B cell (primary cell): ENCODE measurements around the gene TM9SF2. TPM values are rescaled to one million over a fixed set of nuclear protein-coding genes. Genes with fewer than 3 reads are reported as not detected.

Experiments
- ATAC-seq: fragments of 200-7000 bp; cut with Tn5 transposase; one replicate; pipeline ENCODE4 v1.10.0; 2021; ENCODE audit warnings: low read depth, mild to moderate bottlenecking, moderate number of reproducible peaks, moderate library complexity
- CTCF ChIA-PET: fragments of 350-600 bp; sonication (Branson Sonifier 250); formaldehyde crosslinking; loops from one replicate; lab custom pipeline; 2021; ENCODE audit warnings: antibody characterized with exemption, inconsistent platforms; lab: Charles Lee
- POLR2A ChIA-PET: fragments of 350-600 bp; sonication (Branson Sonifier 250); formaldehyde crosslinking; loops from one replicate; lab custom pipeline; 2021; ENCODE audit warnings: antibody characterized with exemption; lab: Charles Lee
- DNase-seq: peaks from one replicate; pipeline ENCODE4 v3.0.0; 2013
- H2AFZ ChIP-seq: 2 replicates; pipeline ENCODE4 v1.6.1; 2012; ENCODE audit warnings: mild to moderate bottlenecking, low read depth, low read length; ENCODE audit not compliant: insufficient read depth, poor library complexity, severe bottlenecking
- H3K27ac ChIP-seq, 2 donors: 1 replicate in 1 of 2; 2 replicates in 1 of 2; pipeline ENCODE4 v1.5.1; 2012 to 2013; ENCODE audit warnings: low read length in 2 of 2, mild to moderate bottlenecking in 2 of 2, moderate library complexity in 1 of 2
- H3K27me3 ChIP-seq, 4 experiments: fragments of 200-600 bp in 1 of 4; sonication (generic) in 1 of 4; replicated peaks in 1 of 4; 1 replicate in 2 of 4; 2 replicates in 2 of 4; pipeline versions ENCODE4 v1.6.1 to v1.7.0; 2013 to 2016; ENCODE audit warnings: low read length in 3 of 4, mild to moderate bottlenecking in 2 of 4, mixed read lengths in 1 of 4, moderate library complexity in 1 of 4; ENCODE audit not compliant: insufficient read depth in 4 of 4, control insufficient read depth in 3 of 4; ENCODE audit errors: control extremely low read depth in 1 of 4
- H3K36me3 ChIP-seq, 2 experiments: replicated peaks in 1 of 2; 1 replicate in 1 of 2; 2 replicates in 1 of 2; pipeline versions ENCODE4 v1.6.1 to v1.7.1; 2013; ENCODE audit warnings: low read length in 1 of 2; ENCODE audit not compliant: insufficient read depth in 2 of 2, control insufficient read depth in 1 of 2; ENCODE audit errors: control extremely low read depth in 1 of 2, extremely low read depth in 1 of 2
- H3K4me1 ChIP-seq, 2 donors: fragments of 200-600 bp in 1 of 2; sonication (generic) in 1 of 2; 1 replicate in 1 of 2; 2 replicates in 1 of 2; pipeline versions ENCODE4 v1.5.1 to v1.6.1; 2013 to 2017; ENCODE audit warnings: low read length in 2 of 2; ENCODE audit not compliant: control insufficient read depth in 2 of 2, insufficient read depth in 2 of 2
- H3K4me2 ChIP-seq: replicated peaks from 2 replicates; pipeline ENCODE3; 2012; ENCODE audit warnings: mild to moderate bottlenecking, low read depth, low read length; ENCODE audit not compliant: poor library complexity, severe bottlenecking
- H3K4me3 ChIP-seq, 5 experiments: fragments of 200-600 bp in 1 of 5; sonication (generic) in 1 of 5; 1 replicate in 3 of 5; 2 replicates in 2 of 5; pipeline versions ENCODE4 v1.5.1 to v1.7.0; 2011 to 2016; ENCODE audit warnings: low read length in 4 of 5, mild to moderate bottlenecking in 4 of 5, low read depth in 2 of 5, control low read depth in 1 of 5, moderate library complexity in 1 of 5; ENCODE audit not compliant: insufficient read depth in 1 of 5; ENCODE audit errors: control extremely low read depth in 1 of 5, extremely low read depth in 1 of 5
- H3K79me2 ChIP-seq: fragments of 200-600 bp; sonication (generic); one replicate; pipeline ENCODE4 v1.6.0; 2016; ENCODE audit warnings: low read length; ENCODE audit not compliant: control insufficient read depth, insufficient read depth
- H3K9ac ChIP-seq: fragments of 200-600 bp; sonication (generic); 2 replicates; pipeline ENCODE4 v1.6.1; 2017; ENCODE audit warnings: mild to moderate bottlenecking, low read length, moderate library complexity
- H3K9me3 ChIP-seq, 3 donors: one replicate each; pipeline versions ENCODE4 v1.6.1 to v1.7.1; 2013; ENCODE audit warnings: low read length in 2 of 3; ENCODE audit not compliant: control insufficient read depth in 2 of 3, insufficient read depth in 1 of 3; ENCODE audit errors: control extremely low read depth in 1 of 3
- H4K20me1 ChIP-seq: 2 replicates; pipeline ENCODE4 v1.6.0; 2012; ENCODE audit warnings: mild to moderate bottlenecking, low read length; ENCODE audit not compliant: insufficient read depth, control insufficient read depth, poor library complexity, severe bottlenecking
- H3K27ac Mint-ChIP-seq: one replicate; pipeline ENCODE4 v1.8.0; 2021; ENCODE audit warnings: mixed read lengths
- H3K27me3 Mint-ChIP-seq: one replicate; pipeline ENCODE4 v1.8.0; 2021; ENCODE audit warnings: mixed read lengths
- H3K4me1 Mint-ChIP-seq: one replicate; pipeline ENCODE4 v1.8.0; 2021; ENCODE audit warnings: mixed read lengths
- H3K4me3 Mint-ChIP-seq: one replicate; pipeline ENCODE4 v1.8.0; 2021; ENCODE audit warnings: mixed read lengths
- H3K9me3 Mint-ChIP-seq: one replicate; pipeline ENCODE4 v1.8.0; 2022; ENCODE audit warnings: mixed read lengths; ENCODE audit not compliant: insufficient read depth
- EZH2 ChIP-seq: IDR thresholded peaks from 2 replicates; pipeline ENCODE4 v1.6.1; 2012; ENCODE audit warnings: borderline replicate concordance, low read depth, mild to moderate bottlenecking, moderate library complexity, low read length; ENCODE audit not compliant: insufficient read depth, poor library complexity, severe bottlenecking
- WGBS: methylation state at CpG from one replicate; pipeline ENCODE4 v1.1.5; 2013; ENCODE audit warnings: missing lambda C conversion rate; ENCODE audit not compliant: insufficient coverage; 5-methylcytosine and 5-hydroxymethylcytosine counted together
- intact Hi-C: fragments of 100-400 bp; cut with micrococcal nuclease; formaldehyde crosslinking; loops from one replicate; pipeline ENCODE4 v1.10.0; 2022
- polyA plus RNA-seq: library from polyadenylated mRNA; depleted of rRNA; stranded (reverse); fragments of >200 nt; gene quantifications from 2 replicates; pipeline ENCODE4 v1.2.3, GENCODE V29; 2012
- total RNA-seq, 2 donors: library from RNA; stranded (reverse); fragments of 120-200 nt in 1 of 2; gene quantifications; 1 replicate in 1 of 2; 2 replicates in 1 of 2; pipeline versions ENCODE4 v1.2.3 to v1.2.4, GENCODE V29; 2013 to 2022
- TF ChIP-seq, protein P1 (sequence below): fragments of 200-600 bp; IDR thresholded peaks from one replicate; pipeline ENCODE4 v1.8.0; 2022; ENCODE audit warnings: antibody characterized with exemption, mild to moderate bottlenecking

TM9SF2 gene
- total and polyA plus RNA-seq, 2 donors (not counting 1 experiment from before 2014, with no cell fraction given): 20.2 to 63.6 TPM

DNA sequence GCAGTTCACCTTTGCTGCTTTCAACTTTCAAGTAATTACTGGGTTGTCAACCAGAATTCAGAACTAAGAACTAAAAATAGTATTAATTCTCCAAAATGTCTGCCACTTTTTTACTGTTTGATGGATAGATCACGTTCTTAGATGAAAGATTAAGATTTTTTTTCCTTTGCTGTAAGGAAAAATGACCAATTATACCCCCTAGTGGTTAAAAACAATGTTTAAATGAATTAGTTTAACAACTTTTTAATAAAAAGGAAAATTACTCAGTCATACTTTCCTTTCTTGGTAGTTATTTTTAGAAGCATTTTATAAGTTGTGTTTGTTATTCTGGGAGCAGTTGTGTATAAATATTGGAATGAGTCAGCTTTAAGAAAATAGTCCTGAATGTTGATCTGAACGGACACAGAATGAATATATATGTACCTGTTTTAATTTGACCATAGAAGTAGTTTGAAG, 4.6 kb downstream of the TM9SF2 start:
- DNase-seq (peak; percentile 40), ATAC-seq (no peak)
- Mint-ChIP-seq H3K27ac (peak overlapping the region; percentile 26), H3K9me3 (no peaks in the 10 kb centered on the region), H3K27me3 (no peaks in the 10 kb centered on the region), H3K4me3 (peak overlapping the region; percentile 53), H3K4me1 (peaks cover 81% of the 10 kb centered on the region)
- peak overlapping the region; percentile 38 for H3K9ac ChIP-seq
- no peak overlapping the region for H2AFZ ChIP-seq
- CTCF ChIA-PET: interaction anchor here (1.0 to 8.1 kb wide), 19 partner anchors 9 to 329 kb away, joined by 3 to 57 read pairs (median 5); no protein-coding TSS in a partner anchor
- H3K4me3 ChIP-seq: peak overlapping the region in 1 of 5 experiments; percentile 21
- H3K27me3 ChIP-seq: no peaks in the 10 kb centered on the region
- intact Hi-C loops: loop anchor here (1.0 to 10.0 kb wide), 3 partner anchors 37 to 931 kb away; partner anchors contain the start of gene STK24
- H3K79me2 ChIP-seq: peaks cover 99% of the 10 kb centered on the region
- H3K4me2 ChIP-seq: peak overlapping the region; percentile 54
- no CpG with 5 or more reads among the region's 2 CpGs for WGBS
- TF ChIP-seq EZH2: no peak
- TF ChIP-seq, protein P1, sequence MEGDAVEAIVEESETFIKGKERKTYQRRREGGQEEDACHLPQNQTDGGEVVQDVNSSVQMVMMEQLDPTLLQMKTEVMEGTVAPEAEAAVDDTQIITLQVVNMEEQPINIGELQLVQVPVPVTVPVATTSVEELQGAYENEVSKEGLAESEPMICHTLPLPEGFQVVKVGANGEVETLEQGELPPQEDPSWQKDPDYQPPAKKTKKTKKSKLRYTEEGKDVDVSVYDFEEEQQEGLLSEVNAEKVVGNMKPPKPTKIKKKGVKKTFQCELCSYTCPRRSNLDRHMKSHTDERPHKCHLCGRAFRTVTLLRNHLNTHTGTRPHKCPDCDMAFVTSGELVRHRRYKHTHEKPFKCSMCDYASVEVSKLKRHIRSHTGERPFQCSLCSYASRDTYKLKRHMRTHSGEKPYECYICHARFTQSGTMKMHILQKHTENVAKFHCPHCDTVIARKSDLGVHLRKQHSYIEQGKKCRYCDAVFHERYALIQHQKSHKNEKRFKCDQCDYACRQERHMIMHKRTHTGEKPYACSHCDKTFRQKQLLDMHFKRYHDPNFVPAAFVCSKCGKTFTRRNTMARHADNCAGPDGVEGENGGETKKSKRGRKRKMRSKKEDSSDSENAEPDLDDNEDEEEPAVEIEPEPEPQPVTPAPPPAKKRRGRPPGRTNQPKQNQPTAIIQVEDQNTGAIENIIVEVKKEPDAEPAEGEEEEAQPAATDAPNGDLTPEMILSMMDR: peak; percentile 70
- peak overlapping the region in 1 of 2 donors; percentile 72 for H3K27ac ChIP-seq
- peaks cover 39% of the 10 kb centered on the region for H4K20me1 ChIP-seq
- H3K36me3 ChIP-seq: peaks cover 3 to 22% of the 10 kb centered on the region in 2 experiments
- H3K4me1 ChIP-seq: peaks cover 60 to 68% of the 10 kb centered on the region in 2 donors
- POLR2A ChIA-PET: interaction anchor here (0.5 to 0.6 kb wide), 2 partner anchors 34 to 64 kb away, joined by 5 read pairs; no protein-coding TSS in a partner anchor
- peaks cover 3 to 9% (median 8%) of the 10 kb centered on the region in 3 donors for H3K9me3 ChIP-seq

DNA sequence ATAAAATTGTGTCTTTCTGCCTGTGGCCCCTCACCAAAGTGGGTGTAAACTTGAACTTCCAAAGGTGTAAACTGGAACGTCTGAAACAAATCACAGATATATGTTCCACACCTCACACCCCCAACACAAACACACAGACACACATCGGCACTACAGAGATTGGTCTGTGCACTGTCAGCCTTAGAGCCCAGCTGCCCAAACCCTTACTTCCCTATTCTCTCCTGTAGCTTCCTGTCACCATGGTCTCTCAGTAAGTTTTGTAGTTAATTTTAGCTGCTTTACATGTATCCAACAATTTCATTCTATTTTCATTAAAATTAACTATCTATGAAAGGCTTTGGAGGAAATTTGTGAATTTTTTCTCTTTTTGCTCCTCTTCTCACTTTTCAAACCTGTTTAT, 5.4 kb downstream of the TM9SF2 start:
- intact Hi-C loops: loop anchor here (1.0 to 10.0 kb wide), 3 partner anchors 36 to 932 kb away; partner anchors contain the start of gene STK24
- peak; percentile 68 for DNase-seq
- TF ChIP-seq, protein P1: no peak
- TF ChIP-seq EZH2: no peak
- POLR2A ChIA-PET: interaction anchor here (0.8 kb wide), 1 partner anchor 100 kb away, joined by 3 read pairs; the partner anchor contains the start of gene CLYBL
- Histone ChIP-seq H3K27me3 (no peaks in the 10 kb centered on the region), H3K4me3 (peak overlapping the region in 4 of 5 experiments; percentile 2 to 59 (median 10)), H3K4me2 (peak overlapping the region; percentile 54), H2AFZ (peak overlapping the region; percentile 58), H3K9ac (peak overlapping the region; percentile 38), H3K27ac (peak overlapping the region; percentile 54 to 72), H4K20me1 (peaks cover 47% of the 10 kb centered on the region), H3K4me1 (peaks cover 58 to 68% of the 10 kb centered on the region in 2 donors), H3K79me2 (peaks cover 100% of the 10 kb centered on the region), H3K36me3 (peaks cover 3 to 26% of the 10 kb centered on the region in 2 experiments), H3K9me3 (peaks cover 3 to 9% (median 8%) of the 10 kb centered on the region in 3 donors)
- peak overlapping the region; percentile 93 for H3K27ac Mint-ChIP-seq
- WGBS: 0% methylated on average over 2 of the region's 2 CpGs
- no peaks in the 10 kb centered on the region for H3K27me3 Mint-ChIP-seq
- CTCF ChIA-PET: interaction anchor here (0.6 to 8.1 kb wide), 25 partner anchors 8 to 1079 kb away, joined by 3 to 57 read pairs (median 4); no protein-coding TSS in a partner anchor
- H3K4me3 Mint-ChIP-seq: peak overlapping the region; percentile 83
- ATAC-seq: peak; percentile 78
- no peaks in the 10 kb centered on the region for H3K9me3 Mint-ChIP-seq
- H3K4me1 Mint-ChIP-seq: peaks cover 83% of the 10 kb centered on the region
